Activated CD8-positive, alpha-beta memory T cell treated with anti-CD3 and anti-CD28 coated beads, Interleukin-2, amount 50 U/mL, for 4 hours (primary cell): ENCODE results near the gene IFITM5.
"Not testable (repeated sequence)": the region's sequence is repeated elsewhere in the genome, so short reads cannot be mapped to it uniquely, and the experiment has no call there.

Experiments
- DNase-seq: peaks from one replicate; pipeline ENCODE4 v3.0.0-alpha.2; 2020

IFITM5 gene

GRCh38 chr11:299081-299891, at the start of gene IFITM5:
Gene IFITM5, minus strand, starts transcription at chr11:299526. Its CDS starts 36 bp downstream, at chr11:299490.
- no peak for DNase-seq

GRCh38 chr11:346529-346928, 47.2 kb upstream of the IFITM5 start:
- no peak for DNase-seq

GRCh38 chr11:344836-345578, 45.7 kb upstream of the IFITM5 start:
- no peak for DNase-seq

GRCh38 chr11:342328-342727, 43.0 kb upstream of the IFITM5 start:
- no peak for DNase-seq

- DNase-seq: no peak
These were observed 41.5 kb upstream of the IFITM5 start for GRCh38 chr11:340539-341512.

- DNase-seq: no peak
These were observed 40.6 kb upstream of the IFITM5 start for GRCh38 chr11:339963-340362.

GRCh38 chr11:337711-338110, 38.4 kb upstream of the IFITM5 start:
- DNase-seq: no peak

- DNase-seq: no peak
These were observed 37.4 kb upstream of the IFITM5 start for GRCh38 chr11:336659-337198.

- no peak for DNase-seq
These were observed 36.7 kb upstream of the IFITM5 start for GRCh38 chr11:335779-336658.

GRCh38 chr11:334264-334994, 35.1 kb upstream of the IFITM5 start:
- no peak for DNase-seq

GRCh38 chr11:333616-334263, 34.4 kb upstream of the IFITM5 start:
- not testable (repeated sequence) for DNase-seq

GRCh38 chr11:332651-333480, 33.5 kb upstream of the IFITM5 start:
- DNase-seq: no peak

- no peak for DNase-seq
These were observed 32.2 kb upstream of the IFITM5 start for GRCh38 chr11:331358-332060.

GRCh38 chr11:330694-331357, 31.5 kb upstream of the IFITM5 start:
- no peak for DNase-seq

- DNase-seq: no peak
These were observed 31.0 kb upstream of the IFITM5 start for GRCh38 chr11:330307-330693.

GRCh38 chr11:329886-330253, 30.5 kb upstream of the IFITM5 start:
- no peak for DNase-seq

GRCh38 chr11:328516-329100, 29.3 kb upstream of the IFITM5 start:
- not testable (repeated sequence) for DNase-seq

- no peak for DNase-seq
These were observed 28.7 kb upstream of the IFITM5 start for GRCh38 chr11:328012-328411.
